OCI-LY3 (cell line): ENCODE results near the gene CYB5D1.

Experiments used
- H2AFZ ChIP-seq: fragments of 200-600, 300-600 bp; shearing (Covaris generic); 2 replicates; pipeline ENCODE4 v1.6.0; 2014; ENCODE audit warnings: antibody characterized with exemption, low read depth, low read length
- H3K27ac ChIP-seq: fragments of 200-600, 300-600 bp; sonication (generic); 2 replicates; pipeline ENCODE4 v1.5.1; 2014; ENCODE audit warnings: mild to moderate bottlenecking, low read length, moderate library complexity, mixed read lengths
- H3K27me3 ChIP-seq: fragments of 200-600, 300-600 bp; sonication (generic); 2 replicates; pipeline ENCODE4 v1.6.1; 2014; ENCODE audit warnings: low read depth, low read length, mixed read lengths
- H3K36me3 ChIP-seq: fragments of 200-600, 300-600 bp; sonication (generic); replicated peaks from 2 replicates; pipeline ENCODE3; 2014; ENCODE audit warnings: low read depth, low read length, mixed read lengths
- H3K4me1 ChIP-seq: fragments of 300-600, 200-600 bp; sonication (generic); 2 replicates; pipeline ENCODE4 v1.6.1; 2014; ENCODE audit warnings: low read length, mixed read lengths
- H3K4me2 ChIP-seq: fragments of 200-600, 300-600 bp; sonication (generic); 2 replicates; pipeline ENCODE4 v1.6.1; 2014; ENCODE audit warnings: low read length, mixed read lengths
- H3K4me3 ChIP-seq: fragments of 300-600, 200-600 bp; sonication (generic); 2 replicates; pipeline ENCODE4 v1.5.1; 2014; ENCODE audit warnings: antibody characterized with exemption, mild to moderate bottlenecking, low read length, moderate library complexity
- H3K79me2 ChIP-seq: fragments of 300-600, 200-600 bp; shearing (Covaris generic); 2 replicates; pipeline ENCODE4 v1.6.1; 2014; ENCODE audit warnings: mild to moderate bottlenecking, low read length, mixed read lengths
- H3K9ac ChIP-seq: fragments of 300-600, 200-600 bp; shearing (Covaris generic); 2 replicates; pipeline ENCODE4 v1.6.0; 2014; ENCODE audit warnings: mild to moderate bottlenecking, low read length, moderate library complexity
- H3K9me3 ChIP-seq: fragments of 200-600, 300-600 bp; shearing (Covaris generic); 2 replicates; pipeline ENCODE4 v1.6.1; 2014; ENCODE audit warnings: low read length, mixed read lengths; ENCODE audit not compliant: insufficient read depth
- H4K20me1 ChIP-seq: fragments of 200-600, 300-600 bp; sonication (generic); 2 replicates; pipeline ENCODE4 v1.6.1; 2016; ENCODE audit warnings: low read length, mixed read lengths; ENCODE audit not compliant: insufficient read depth
- EZH2phosphoT487 ChIP-seq: fragments of 200-600 bp; shearing (Covaris generic); IDR thresholded peaks from 2 replicates; pipeline ENCODE4 v1.6.1; 2018; ENCODE audit warnings: antibody characterized with exemption, mixed run types, low read depth
- TF ChIP-seq, protein P1 (sequence below): fragments of 200-600, 300-600 bp; sonication (generic); IDR thresholded peaks from 2 replicates; pipeline ENCODE4 v1.5.1; 2014; ENCODE audit warnings: antibody characterized with exemption, low read length, low read depth

The CYB5D1 gene

GRCh38 chr17:7884581-7885366, 27.0 kb downstream of the CYB5D1 start:
- TF ChIP-seq EZH2phosphoT487, result no peak
- TF ChIP-seq, protein P1, sequence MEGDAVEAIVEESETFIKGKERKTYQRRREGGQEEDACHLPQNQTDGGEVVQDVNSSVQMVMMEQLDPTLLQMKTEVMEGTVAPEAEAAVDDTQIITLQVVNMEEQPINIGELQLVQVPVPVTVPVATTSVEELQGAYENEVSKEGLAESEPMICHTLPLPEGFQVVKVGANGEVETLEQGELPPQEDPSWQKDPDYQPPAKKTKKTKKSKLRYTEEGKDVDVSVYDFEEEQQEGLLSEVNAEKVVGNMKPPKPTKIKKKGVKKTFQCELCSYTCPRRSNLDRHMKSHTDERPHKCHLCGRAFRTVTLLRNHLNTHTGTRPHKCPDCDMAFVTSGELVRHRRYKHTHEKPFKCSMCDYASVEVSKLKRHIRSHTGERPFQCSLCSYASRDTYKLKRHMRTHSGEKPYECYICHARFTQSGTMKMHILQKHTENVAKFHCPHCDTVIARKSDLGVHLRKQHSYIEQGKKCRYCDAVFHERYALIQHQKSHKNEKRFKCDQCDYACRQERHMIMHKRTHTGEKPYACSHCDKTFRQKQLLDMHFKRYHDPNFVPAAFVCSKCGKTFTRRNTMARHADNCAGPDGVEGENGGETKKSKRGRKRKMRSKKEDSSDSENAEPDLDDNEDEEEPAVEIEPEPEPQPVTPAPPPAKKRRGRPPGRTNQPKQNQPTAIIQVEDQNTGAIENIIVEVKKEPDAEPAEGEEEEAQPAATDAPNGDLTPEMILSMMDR, result no peak
- no peaks in the 10 kb centered on the region for H3K9me3 ChIP-seq
- H2AFZ ChIP-seq, result no peak overlapping the region
- peak overlapping the region; percentile 99 for H3K4me3 ChIP-seq
- peak overlapping the region; percentile 91 for H3K9ac ChIP-seq
- peak overlapping the region; percentile 89; the same call in 1 of the 2 replicates for H3K4me2 ChIP-seq
- peaks cover 39% of the 10 kb centered on the region for H3K79me2 ChIP-seq
- peaks cover 4% of the 10 kb centered on the region for H3K36me3 ChIP-seq
- H3K27ac ChIP-seq, result peak overlapping the region; percentile 79; the same call in 1 of the 2 replicates
- peaks cover 31% of the 10 kb centered on the region for H3K4me1 ChIP-seq
- no peaks in the 10 kb centered on the region for H3K27me3 ChIP-seq
- peaks cover 5% of the 10 kb centered on the region; the same call in 1 of the 2 replicates for H4K20me1 ChIP-seq

- H3K4me1 ChIP-seq, result peaks cover 23% of the 10 kb centered on the region
- H3K27ac ChIP-seq, result peak overlapping the region; percentile 79
- TF ChIP-seq, protein P1, result no peak
- no peak for TF ChIP-seq EZH2phosphoT487
- H3K4me2 ChIP-seq, result peak overlapping the region; percentile 94
- peak overlapping the region; percentile 99 for H3K4me3 ChIP-seq
- H3K27me3 ChIP-seq, result no peaks in the 10 kb centered on the region
- H3K9me3 ChIP-seq, result no peaks in the 10 kb centered on the region
- peak overlapping the region; percentile 91 for H3K9ac ChIP-seq
- H3K79me2 ChIP-seq, result peaks cover 39% of the 10 kb centered on the region
- H4K20me1 ChIP-seq, result peaks cover 5% of the 10 kb centered on the region; the same call in 1 of the 2 replicates
- peaks cover 4% of the 10 kb centered on the region for H3K36me3 ChIP-seq
- H2AFZ ChIP-seq, result no peak overlapping the region; the same call in 1 of the 2 replicates
Observed at GRCh38 chr17:7885367-7886226, 27.8 kb downstream of the CYB5D1 start.

GRCh38 chr17:7886227-7887037, 28.6 kb downstream of the CYB5D1 start:
- peak overlapping the region; percentile 99 for H3K4me3 ChIP-seq
- peaks cover 5% of the 10 kb centered on the region; the same call in 1 of the 2 replicates for H4K20me1 ChIP-seq
- H3K36me3 ChIP-seq, result peaks cover 4% of the 10 kb centered on the region
- H3K27ac ChIP-seq, result peak overlapping the region; percentile 79
- H3K9ac ChIP-seq, result peak overlapping the region; percentile 91
- TF ChIP-seq, protein P1, result no peak
- no peak for TF ChIP-seq EZH2phosphoT487
- peaks cover 39% of the 10 kb centered on the region for H3K79me2 ChIP-seq
- peaks cover 20% of the 10 kb centered on the region; the same call in 1 of the 2 replicates for H3K4me1 ChIP-seq
- H3K4me2 ChIP-seq, result peak overlapping the region; percentile 94
- no peaks in the 10 kb centered on the region for H3K27me3 ChIP-seq
- no peak overlapping the region for H2AFZ ChIP-seq
- no peaks in the 10 kb centered on the region for H3K9me3 ChIP-seq
